Measurements from ENCODE around the gene FEN1.

FEN1 gene

DNA sequence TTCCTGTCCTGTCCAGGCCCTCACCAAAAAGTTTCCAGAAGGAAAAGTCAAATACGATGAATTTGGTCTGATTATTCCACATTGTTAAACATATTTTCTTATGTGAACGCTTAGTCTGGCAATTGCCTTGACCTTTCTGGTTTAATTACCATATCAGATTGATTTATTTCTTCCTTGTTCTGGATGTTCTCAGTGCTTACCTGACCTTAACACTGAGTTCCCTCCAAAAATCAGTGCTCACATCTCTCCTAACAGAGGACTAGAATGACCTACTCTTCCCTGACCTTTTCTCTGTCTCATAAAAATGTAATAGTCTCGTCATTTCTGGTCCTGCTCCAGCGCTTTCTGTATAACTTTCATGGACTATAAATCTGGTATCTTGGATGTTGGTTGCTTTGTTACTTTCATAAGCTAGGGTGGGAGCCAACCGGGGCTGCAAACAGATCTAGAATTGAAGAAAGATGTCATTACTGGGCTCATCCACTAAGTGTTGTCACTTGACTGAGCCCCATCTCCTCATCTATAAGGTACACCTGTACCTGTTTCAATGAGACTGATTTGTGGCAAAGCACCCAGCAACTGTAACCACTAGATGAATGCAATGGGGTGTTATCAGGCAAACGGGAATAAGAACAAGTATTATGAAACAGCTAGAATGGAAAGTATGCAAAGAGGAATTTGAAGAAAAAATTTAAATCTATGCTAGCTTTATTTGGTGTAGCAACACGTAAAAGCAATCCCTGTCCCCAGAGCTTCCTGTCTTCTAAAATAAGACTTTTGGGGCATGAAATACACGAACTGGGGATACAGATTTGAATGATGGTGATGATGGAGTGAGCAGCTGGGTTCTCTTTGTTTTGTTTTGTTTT lies 37.8 kb downstream of the FEN1 start:
- peaks cover 14 to 67% (median 52%) of the 10 kb centered on the region in 5 donors for H3K4me1 ChIP-seq (ENCODE audit: control insufficient read depth in 5 of 5, insufficient read depth in 5 of 5, low read length in 5 of 5)
- H3K9ac ChIP-seq (ENCODE audit: low read length in 5 of 5), result no peak overlapping the region
- no peaks in the 10 kb centered on the region for H3K9me3 ChIP-seq (ENCODE audit: control insufficient read depth in 5 of 5, low read length in 5 of 5)
- H3K27ac ChIP-seq (ENCODE audit: low read depth, low read length), result peak overlapping the region; percentile 55
- peaks cover 0 to 4% (median 0%) of the 10 kb centered on the region in 5 donors for H3K27me3 ChIP-seq (ENCODE audit: control insufficient read depth in 5 of 5, insufficient read depth in 4 of 5, low read length in 5 of 5)
- H3K36me3 ChIP-seq (ENCODE audit: control insufficient read depth in 5 of 5, insufficient read depth in 5 of 5, low read length in 5 of 5), result no peaks in the 10 kb centered on the region
- no peak overlapping the region for H3K4me3 ChIP-seq (ENCODE audit: low read depth in 1 of 5, low read length in 5 of 5)

DNA sequence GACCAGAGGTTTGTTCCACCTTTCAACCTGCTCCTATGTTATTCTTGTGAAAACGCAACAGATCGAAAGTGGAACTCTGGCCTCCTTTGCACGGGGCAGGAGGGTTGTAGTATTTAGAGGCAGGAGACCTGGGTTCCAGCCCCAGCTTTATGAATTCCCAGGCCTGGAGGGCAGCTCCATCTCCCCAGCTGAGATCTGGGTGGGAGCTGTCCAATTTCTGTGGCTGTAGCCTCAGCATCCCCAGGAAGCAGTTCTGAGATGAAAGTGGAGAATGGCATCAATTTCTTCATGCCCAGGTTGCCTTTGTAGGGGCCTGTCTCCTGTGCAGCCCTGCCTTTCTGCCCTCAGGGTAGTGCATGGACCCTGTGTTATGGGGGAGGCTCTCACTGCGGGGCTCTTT lies 39.5 kb downstream of the FEN1 start:
- Histone ChIP-seq H3K36me3 (ENCODE audit: control insufficient read depth in 5 of 5, insufficient read depth in 5 of 5, low read length in 5 of 5) (no peaks in the 10 kb centered on the region), H3K9me3 (ENCODE audit: control insufficient read depth in 5 of 5, low read length in 5 of 5) (no peaks in the 10 kb centered on the region), H3K4me1 (ENCODE audit: control insufficient read depth in 5 of 5, insufficient read depth in 5 of 5, low read length in 5 of 5) (peaks cover 14 to 65% (median 47%) of the 10 kb centered on the region in 5 donors), H3K4me3 (ENCODE audit: low read depth in 1 of 5, low read length in 5 of 5) (no peak overlapping the region), H3K27me3 (ENCODE audit: control insufficient read depth in 5 of 5, insufficient read depth in 4 of 5, low read length in 5 of 5) (peaks cover 0 to 4% (median 0%) of the 10 kb centered on the region in 5 donors), H3K9ac (ENCODE audit: low read length in 5 of 5) (no peak overlapping the region), H3K27ac (ENCODE audit: low read depth, low read length) (no peak overlapping the region)

- no peak overlapping the region for H3K4me3 ChIP-seq (ENCODE audit: low read depth in 1 of 5, low read length in 5 of 5)
- H3K4me1 ChIP-seq (ENCODE audit: control insufficient read depth in 5 of 5, insufficient read depth in 5 of 5, low read length in 5 of 5), result peaks cover 14 to 60% (median 41%) of the 10 kb centered on the region in 5 donors
- peaks cover 0 to 4% (median 0%) of the 10 kb centered on the region in 5 donors for H3K27me3 ChIP-seq (ENCODE audit: control insufficient read depth in 5 of 5, insufficient read depth in 4 of 5, low read length in 5 of 5)
- peaks cover 0 to under 1% (median 0%) of the 10 kb centered on the region in 5 donors for H3K36me3 ChIP-seq (ENCODE audit: control insufficient read depth in 5 of 5, insufficient read depth in 5 of 5, low read length in 5 of 5)
- no peak overlapping the region for H3K27ac ChIP-seq (ENCODE audit: low read depth, low read length)
- no peaks in the 10 kb centered on the region for H3K9me3 ChIP-seq (ENCODE audit: control insufficient read depth in 5 of 5, low read length in 5 of 5)
- no peak overlapping the region for H3K9ac ChIP-seq (ENCODE audit: low read length in 5 of 5)
Measured at GRCh38 chr11:61832754-61833153, 40.0 kb downstream of the FEN1 start.

DNA sequence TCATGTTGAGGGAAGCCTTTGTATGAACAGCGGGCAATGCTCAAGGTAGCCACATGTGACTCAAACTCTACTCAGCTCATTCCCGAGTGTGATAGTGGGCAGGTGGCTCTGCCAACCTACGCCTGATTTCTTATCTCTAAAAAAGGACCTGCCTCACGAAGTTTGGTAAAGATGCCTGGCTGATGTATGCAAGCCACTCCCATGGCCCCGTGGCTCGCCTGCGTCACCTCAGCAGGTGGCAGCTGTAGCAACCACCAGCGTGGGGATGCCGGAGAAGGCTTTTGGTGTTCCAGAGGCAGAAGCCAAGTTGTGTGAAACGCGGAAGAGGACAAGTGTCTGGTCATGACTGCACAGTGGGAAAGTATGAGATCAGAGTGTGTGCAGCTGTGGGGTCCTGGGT lies 40.8 kb downstream of the FEN1 start:
- H3K9me3 ChIP-seq (ENCODE audit: control insufficient read depth in 5 of 5, low read length in 5 of 5), result no peaks in the 10 kb centered on the region
- peaks cover 14 to 53% (median 34%) of the 10 kb centered on the region in 5 donors for H3K4me1 ChIP-seq (ENCODE audit: control insufficient read depth in 5 of 5, insufficient read depth in 5 of 5, low read length in 5 of 5)
- peaks cover 0 to 4% (median 0%) of the 10 kb centered on the region in 5 donors for H3K27me3 ChIP-seq (ENCODE audit: control insufficient read depth in 5 of 5, insufficient read depth in 4 of 5, low read length in 5 of 5)
- H3K4me3 ChIP-seq (ENCODE audit: low read depth in 1 of 5, low read length in 5 of 5), result no peak overlapping the region
- peaks cover 0 to 8% (median under 1%) of the 10 kb centered on the region in 5 donors for H3K36me3 ChIP-seq (ENCODE audit: control insufficient read depth in 5 of 5, insufficient read depth in 5 of 5, low read length in 5 of 5)
- no peak overlapping the region for H3K27ac ChIP-seq (ENCODE audit: low read depth, low read length)
- no peak overlapping the region for H3K9ac ChIP-seq (ENCODE audit: low read length in 5 of 5)

- H3K9ac ChIP-seq (ENCODE audit: low read length in 5 of 5), result no peak overlapping the region
- H3K27me3 ChIP-seq (ENCODE audit: control insufficient read depth in 5 of 5, insufficient read depth in 4 of 5, low read length in 5 of 5), result peaks cover 0 to 3% (median 0%) of the 10 kb centered on the region in 5 donors
- H3K9me3 ChIP-seq (ENCODE audit: control insufficient read depth in 5 of 5, low read length in 5 of 5), result no peaks in the 10 kb centered on the region
- H3K36me3 ChIP-seq (ENCODE audit: control insufficient read depth in 5 of 5, insufficient read depth in 5 of 5, low read length in 5 of 5), result peaks cover 0 to 12% (median 4%) of the 10 kb centered on the region in 5 donors
- H3K4me1 ChIP-seq (ENCODE audit: control insufficient read depth in 5 of 5, insufficient read depth in 5 of 5, low read length in 5 of 5), result peaks cover 13 to 48% (median 30%) of the 10 kb centered on the region in 5 donors
- no peak overlapping the region for H3K4me3 ChIP-seq (ENCODE audit: low read depth in 1 of 5, low read length in 5 of 5)
- peak overlapping the region; percentile 46 for H3K27ac ChIP-seq (ENCODE audit: low read depth, low read length)
Measured at GRCh38 chr11:61833926-61834277, 41.2 kb downstream of the FEN1 start.

DNA sequence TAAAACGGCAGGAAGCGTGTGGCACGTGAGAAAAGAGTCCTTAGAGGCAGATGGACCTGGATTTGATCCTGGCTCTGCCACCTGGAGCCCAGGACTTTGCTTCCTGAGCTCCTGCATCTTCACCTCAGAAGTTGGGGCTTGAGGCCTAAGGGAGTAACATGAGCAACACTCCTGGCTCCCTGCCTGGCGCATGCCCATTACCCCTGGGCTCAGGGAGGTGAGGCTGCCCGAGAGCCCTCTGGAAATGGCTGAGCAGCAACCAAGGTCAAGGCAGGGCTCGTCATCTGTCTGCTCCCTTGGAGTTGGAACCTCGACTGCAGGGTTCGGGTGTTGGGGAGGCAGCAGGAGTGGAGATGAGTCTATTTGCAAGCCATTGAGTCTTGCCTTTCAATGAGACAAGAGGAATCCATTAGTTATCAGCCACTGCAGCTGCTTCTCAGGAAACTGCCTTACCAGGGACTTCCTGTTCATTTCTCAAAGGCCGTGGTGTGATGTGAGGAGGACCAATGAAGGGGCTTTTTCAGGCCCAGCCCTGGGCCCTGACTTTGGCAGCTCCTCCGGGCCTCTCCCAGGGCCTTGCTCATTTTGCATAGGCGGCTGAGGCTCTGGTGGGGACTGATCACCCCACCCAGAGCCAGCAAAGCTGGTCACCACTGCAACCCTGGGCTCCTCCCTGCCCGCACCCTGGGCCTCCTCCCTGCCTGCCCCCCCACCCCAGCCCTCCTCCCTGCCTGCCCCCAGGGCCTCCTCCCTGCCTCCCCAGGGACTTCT lies 41.8 kb downstream of the FEN1 start:
- H3K27me3 ChIP-seq (ENCODE audit: control insufficient read depth in 5 of 5, insufficient read depth in 4 of 5, low read length in 5 of 5), result no peaks in the 10 kb centered on the region
- H3K9ac ChIP-seq (ENCODE audit: low read length in 5 of 5), result peak overlapping the region in 1 of 5 donors; percentile 10

DNA sequence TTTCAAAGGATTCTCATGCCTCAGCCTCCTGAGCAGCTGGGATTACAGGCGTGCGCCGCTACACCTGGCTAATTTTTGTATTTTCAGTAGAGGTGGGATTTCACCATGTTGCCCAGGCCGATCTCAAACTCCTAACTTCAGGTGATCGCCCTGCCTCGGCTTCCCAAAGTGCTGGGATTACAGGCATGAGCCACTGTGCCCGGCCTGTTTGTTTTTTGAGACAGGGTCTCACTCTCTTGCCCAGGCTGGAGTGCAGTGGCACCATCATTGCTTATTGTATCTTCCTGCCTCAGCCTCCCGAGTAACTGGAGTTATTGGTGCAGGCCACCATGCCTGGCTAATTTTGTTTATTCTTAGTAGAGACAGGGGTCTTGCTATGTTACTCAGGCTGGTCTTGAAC lies 43.5 kb downstream of the FEN1 start:
- H3K4me3 ChIP-seq (ENCODE audit: low read depth in 1 of 5, low read length in 5 of 5), result no peak overlapping the region
- peaks cover 0 to 27% (median 22%) of the 10 kb centered on the region in 5 donors for H3K36me3 ChIP-seq (ENCODE audit: control insufficient read depth in 5 of 5, insufficient read depth in 5 of 5, low read length in 5 of 5)
- peaks cover 2 to 25% (median 14%) of the 10 kb centered on the region in 5 donors for H3K4me1 ChIP-seq (ENCODE audit: control insufficient read depth in 5 of 5, insufficient read depth in 5 of 5, low read length in 5 of 5)
- no peak overlapping the region for H3K27ac ChIP-seq (ENCODE audit: low read depth, low read length)
- H3K9me3 ChIP-seq (ENCODE audit: control insufficient read depth in 5 of 5, low read length in 5 of 5), result no peaks in the 10 kb centered on the region
- no peaks in the 10 kb centered on the region for H3K27me3 ChIP-seq (ENCODE audit: control insufficient read depth in 5 of 5, insufficient read depth in 4 of 5, low read length in 5 of 5)
- no peak overlapping the region for H3K9ac ChIP-seq (ENCODE audit: low read length in 5 of 5)

More for the DNA sequence above, 41.8 kb downstream of the FEN1 start:
- H3K27ac ChIP-seq (ENCODE audit: low read depth, low read length), result peak overlapping the region; percentile 46
- peaks cover 7 to 43% (median 24%) of the 10 kb centered on the region in 5 donors for H3K4me1 ChIP-seq (ENCODE audit: control insufficient read depth in 5 of 5, insufficient read depth in 5 of 5, low read length in 5 of 5)
- H3K36me3 ChIP-seq (ENCODE audit: control insufficient read depth in 5 of 5, insufficient read depth in 5 of 5, low read length in 5 of 5), result peaks cover 0 to 13% (median 5%) of the 10 kb centered on the region in 5 donors
- no peaks in the 10 kb centered on the region for H3K9me3 ChIP-seq (ENCODE audit: control insufficient read depth in 5 of 5, low read length in 5 of 5)
- no peak overlapping the region for H3K4me3 ChIP-seq (ENCODE audit: low read depth in 1 of 5, low read length in 5 of 5)

DNA sequence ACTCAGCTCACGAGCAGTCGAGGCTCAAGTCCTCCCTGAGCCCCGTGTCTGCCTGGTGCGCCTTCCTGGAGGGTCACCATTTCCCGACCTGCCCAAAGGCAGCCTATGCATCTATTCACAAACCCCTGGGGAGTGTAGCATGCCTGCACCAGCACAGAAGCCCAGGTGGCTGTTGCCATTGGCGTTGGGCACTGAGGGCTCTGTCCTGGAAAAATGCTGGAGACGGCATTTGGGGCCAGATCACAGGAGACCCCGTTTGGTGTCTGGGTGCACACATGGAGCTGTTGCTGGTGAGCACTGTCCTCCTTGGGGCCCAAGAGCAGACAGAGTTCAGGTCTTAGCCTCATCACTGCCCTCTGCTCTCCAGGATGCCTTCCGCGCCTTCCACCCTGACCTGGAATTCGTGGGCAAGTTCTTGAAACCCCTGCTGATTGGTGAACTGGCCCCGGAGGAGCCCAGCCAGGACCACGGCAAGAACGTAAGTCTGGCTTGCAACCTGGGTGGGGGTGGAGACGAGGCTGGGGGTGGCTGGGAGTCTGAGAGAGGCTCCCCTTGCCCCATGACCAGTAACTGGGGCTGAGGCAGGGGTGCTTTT lies 44.8 kb downstream of the FEN1 start:
- H3K27me3 ChIP-seq (ENCODE audit: control insufficient read depth in 5 of 5, insufficient read depth in 4 of 5, low read length in 5 of 5), result no peaks in the 10 kb centered on the region
- H3K4me1 ChIP-seq (ENCODE audit: control insufficient read depth in 5 of 5, insufficient read depth in 5 of 5, low read length in 5 of 5), result peaks cover 2 to 23% (median 12%) of the 10 kb centered on the region in 5 donors
- no peak overlapping the region for H3K27ac ChIP-seq (ENCODE audit: low read depth, low read length)
- H3K36me3 ChIP-seq (ENCODE audit: control insufficient read depth in 5 of 5, insufficient read depth in 5 of 5, low read length in 5 of 5), result peaks cover 0 to 35% (median 28%) of the 10 kb centered on the region in 5 donors
- no peak overlapping the region for H3K9ac ChIP-seq (ENCODE audit: low read length in 5 of 5)
- no peak overlapping the region for H3K4me3 ChIP-seq (ENCODE audit: low read depth in 1 of 5, low read length in 5 of 5)
- no peaks in the 10 kb centered on the region for H3K9me3 ChIP-seq (ENCODE audit: control insufficient read depth in 5 of 5, low read length in 5 of 5)

GRCh38 chr11:61838501-61838900 lies 45.8 kb downstream of the FEN1 start:
- H3K9ac ChIP-seq (ENCODE audit: low read length in 5 of 5), result no peak overlapping the region
- no peaks in the 10 kb centered on the region for H3K9me3 ChIP-seq (ENCODE audit: control insufficient read depth in 5 of 5, low read length in 5 of 5)
- peaks cover 2 to 23% (median 12%) of the 10 kb centered on the region in 5 donors for H3K4me1 ChIP-seq (ENCODE audit: control insufficient read depth in 5 of 5, insufficient read depth in 5 of 5, low read length in 5 of 5)
- H3K36me3 ChIP-seq (ENCODE audit: control insufficient read depth in 5 of 5, insufficient read depth in 5 of 5, low read length in 5 of 5), result peaks cover 0 to 44% (median 37%) of the 10 kb centered on the region in 5 donors
- H3K27me3 ChIP-seq (ENCODE audit: control insufficient read depth in 5 of 5, insufficient read depth in 4 of 5, low read length in 5 of 5), result no peaks in the 10 kb centered on the region
- H3K27ac ChIP-seq (ENCODE audit: low read depth, low read length), result no peak overlapping the region
- no peak overlapping the region for H3K4me3 ChIP-seq (ENCODE audit: low read depth in 1 of 5, low read length in 5 of 5)

All from subcutaneous abdominal adipose tissue (tissue), 5 donors.